ENCODE results near the gene EIF5B.

DNA sequence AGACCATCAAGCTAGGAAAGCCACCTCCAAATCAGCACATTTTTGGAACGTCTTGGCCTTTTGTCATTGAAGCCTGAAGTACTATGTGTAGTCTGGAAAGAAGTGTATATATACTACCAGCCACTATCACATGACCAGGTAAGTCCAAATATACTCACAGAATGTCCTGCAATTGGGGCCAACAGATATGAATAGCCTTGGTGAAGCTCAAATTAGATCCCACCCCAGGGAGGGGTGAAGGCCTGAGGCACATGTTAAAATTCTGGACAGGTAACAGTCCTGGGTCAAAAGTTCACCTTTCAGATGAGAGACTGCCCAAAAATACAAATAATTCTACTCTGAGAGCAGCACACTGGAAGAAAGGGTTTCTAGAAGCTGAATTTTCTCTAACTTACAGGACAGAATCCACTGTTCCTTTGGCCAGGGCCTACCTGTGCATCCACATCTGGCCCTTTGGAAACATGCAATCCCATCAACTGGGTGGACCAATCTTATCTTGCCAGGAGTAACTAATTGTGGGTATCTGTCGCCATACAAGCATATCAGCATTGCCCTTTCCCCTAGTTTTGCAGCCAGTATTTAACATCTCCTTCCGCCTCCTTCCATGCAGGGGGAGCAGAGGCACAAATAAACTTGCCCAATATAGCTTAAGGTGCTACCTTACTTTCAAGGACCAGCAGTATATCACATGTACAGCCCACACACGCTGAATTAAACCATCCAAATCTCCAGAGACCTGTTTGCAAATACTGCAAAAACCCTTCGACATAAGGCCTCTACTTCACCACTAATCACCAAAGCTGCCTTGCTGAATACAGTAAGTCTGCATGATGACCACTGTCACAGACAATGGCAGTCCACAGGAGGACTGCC, 67.8 kb downstream of the EIF5B start:
- TF ChIP-seq, protein P1, sequence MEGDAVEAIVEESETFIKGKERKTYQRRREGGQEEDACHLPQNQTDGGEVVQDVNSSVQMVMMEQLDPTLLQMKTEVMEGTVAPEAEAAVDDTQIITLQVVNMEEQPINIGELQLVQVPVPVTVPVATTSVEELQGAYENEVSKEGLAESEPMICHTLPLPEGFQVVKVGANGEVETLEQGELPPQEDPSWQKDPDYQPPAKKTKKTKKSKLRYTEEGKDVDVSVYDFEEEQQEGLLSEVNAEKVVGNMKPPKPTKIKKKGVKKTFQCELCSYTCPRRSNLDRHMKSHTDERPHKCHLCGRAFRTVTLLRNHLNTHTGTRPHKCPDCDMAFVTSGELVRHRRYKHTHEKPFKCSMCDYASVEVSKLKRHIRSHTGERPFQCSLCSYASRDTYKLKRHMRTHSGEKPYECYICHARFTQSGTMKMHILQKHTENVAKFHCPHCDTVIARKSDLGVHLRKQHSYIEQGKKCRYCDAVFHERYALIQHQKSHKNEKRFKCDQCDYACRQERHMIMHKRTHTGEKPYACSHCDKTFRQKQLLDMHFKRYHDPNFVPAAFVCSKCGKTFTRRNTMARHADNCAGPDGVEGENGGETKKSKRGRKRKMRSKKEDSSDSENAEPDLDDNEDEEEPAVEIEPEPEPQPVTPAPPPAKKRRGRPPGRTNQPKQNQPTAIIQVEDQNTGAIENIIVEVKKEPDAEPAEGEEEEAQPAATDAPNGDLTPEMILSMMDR (IDR thresholded peaks at IDR 0.05), result no peak
- no peak for TF ChIP-seq POLR2A (IDR thresholded peaks at IDR 0.05)

Measured in esophagus squamous epithelium (tissue), 4 donors.